HepG2 (cell line): ENCODE data around the gene OTUB2. TPM values are rescaled to one million over a fixed set of nuclear protein-coding genes. Genes with fewer than 3 reads are reported as not detected.

ENCODE experiments used
- ARID4A ChIP-seq: sonication (generic); formaldehyde crosslinking; IDR thresholded peaks from 2 replicates; pipeline ENCODE4 v1.5.0; 2020; ENCODE audit warnings: mild to moderate bottlenecking, missing genetic modification reagents, borderline replicate concordance
- FOXM1 ChIP-seq: sonication (generic); formaldehyde crosslinking; IDR thresholded peaks from 2 replicates; pipeline ENCODE4 v1.5.0; 2020; ENCODE audit warnings: missing genetic modification reagents
- GFI1 ChIP-seq: sonication (generic); formaldehyde crosslinking; IDR thresholded peaks from 2 replicates; pipeline ENCODE4 v1.5.0; 2020; ENCODE audit warnings: missing genetic modification reagents, mild to moderate bottlenecking, borderline replicate concordance
- KAT8 ChIP-seq: IDR thresholded peaks from 2 replicates; pipeline ENCODE4 v1.6.1; 2016; ENCODE audit warnings: missing genetic modification reagents, missing compliant biosample characterization
- MLX ChIP-seq: IDR thresholded peaks from 2 replicates; pipeline ENCODE4 v1.6.1; 2016
- PHF8 ChIP-seq: sonication (generic); formaldehyde crosslinking; IDR thresholded peaks from 2 replicates; pipeline ENCODE4 v1.5.0; 2020; ENCODE audit warnings: missing genetic modification reagents
- SPEN ChIP-seq: sonication (generic); formaldehyde crosslinking; IDR thresholded peaks from 2 replicates; pipeline ENCODE4 v1.5.1; 2020; ENCODE audit warnings: low read depth, mild to moderate bottlenecking, missing genetic modification reagents
- THAP7 ChIP-seq: sonication (generic); formaldehyde crosslinking; IDR thresholded peaks from 2 replicates; pipeline ENCODE4 v1.8.1; 2023; ENCODE audit warnings: mild to moderate bottlenecking, missing genetic modification reagents
- ZBTB38 ChIP-seq: sonication (generic); formaldehyde crosslinking; IDR thresholded peaks from 2 replicates; pipeline ENCODE4 v1.5.1; 2020; ENCODE audit warnings: mild to moderate bottlenecking, missing genetic modification reagents
- ZMYM4 ChIP-seq: sonication (generic); formaldehyde crosslinking; IDR thresholded peaks from 2 replicates; pipeline ENCODE4 v1.8.1; 2023; ENCODE audit warnings: mild to moderate bottlenecking, missing genetic modification reagents
- ZNF543 ChIP-seq: sonication (generic); formaldehyde crosslinking; IDR thresholded peaks from 2 replicates; pipeline ENCODE4 v1.4.0; 2020; ENCODE audit warnings: mild to moderate bottlenecking, missing genetic modification reagents
- ZNF574 ChIP-seq: sonication (generic); formaldehyde crosslinking; IDR thresholded peaks from 2 replicates; pipeline ENCODE4 v1.4.0; 2020; ENCODE audit warnings: missing genetic modification reagents
- ZNF576 ChIP-seq: sonication (generic); formaldehyde crosslinking; IDR thresholded peaks from 2 replicates; pipeline ENCODE4 v1.4.0; 2020; ENCODE audit warnings: mild to moderate bottlenecking, missing genetic modification reagents
- ZNF687 ChIP-seq: sonication (generic); formaldehyde crosslinking; IDR thresholded peaks from 2 replicates; pipeline ENCODE4 v1.5.1; 2020; ENCODE audit warnings: mild to moderate bottlenecking, missing genetic modification reagents, moderate library complexity
- polyA plus RNA-seq, 8 experiments: library from polyadenylated mRNA; depleted of rRNA in 3 of 8; stranded (reverse) in 7 of 8; unstranded in 1 of 8; fragments of >200 nt; fragmentation: Illumina TruSeq in 4 of 8; extraction: Trizol in 4 of 8; gene quantifications; 2 replicates each; pipeline versions ENCODE4 v1.2.1 to v1.2.3, GENCODE V29; 2011 to 2016; ENCODE audit warnings: low read depth in 4 of 8, missing spikeins in 1 of 8, mixed read lengths in 1 of 8; ENCODE audit not compliant: insufficient read depth in 1 of 8
- total RNA-seq, 5 experiments: library from RNA; depleted of rRNA; stranded (reverse); fragments of >200 nt; fragmentation: Illumina TruSeq; extraction: Trizol; gene quantifications; 2 replicates each; pipeline ENCODE4 v1.2.3, GENCODE V29; 2016; ENCODE audit warnings: low read depth in 1 of 5

The OTUB2 gene
- total and polyA plus RNA-seq, 2 of the 13 experiments (the other 11 are each of a cell fraction or from before 2014, with no cell fraction given), result 2.2 to 2.4 TPM

- TF ChIP-seq ZNF576 (CRISPR knock-in tag) (no peak), GFI1 (CRISPR knock-in tag) (no peak), MLX (no peak), ZBTB38 (CRISPR knock-in tag) (no peak), FOXM1 (CRISPR knock-in tag) (no peak), ZNF574 (CRISPR knock-in tag) (no peak), ZNF687 (CRISPR knock-in tag) (peak; percentile 24; the same call in 1 of the 2 replicates), KAT8 (CRISPR knock-in tag) (no peak), THAP7 (no peak), ARID4A (CRISPR knock-in tag) (no peak; the same call in 1 of the 2 replicates), PHF8 (CRISPR knock-in tag) (no peak), ZMYM4 (CRISPR knock-in tag) (peak; percentile 33; the same call in 1 of the 2 replicates), SPEN (CRISPR knock-in tag) (no peak), ZNF543 (CRISPR knock-in tag) (no peak)
Observed at GRCh38 chr14:94036313-94037167, 10.4 kb downstream of the OTUB2 start (continued).
